Tibial nerve (tissue), 4 donors: ENCODE measurements around the gene TRMT1. TPM values are rescaled to one million over a fixed set of nuclear protein-coding genes. Genes with fewer than 3 reads are reported as not detected.

Experiments
- DNase-seq, 2 donors: peaks; one replicate each; pipeline ENCODE4 v3.0.0-alpha.2; 2019; ENCODE audit warnings: low spot score in 2 of 2
- H3K27ac ChIP-seq, 4 donors: fragments of 200-600 bp; sonication (generic) in 3 of 4; one replicate each; pipeline ENCODE4 v1.5.1; 2017 to 2019; ENCODE audit warnings: mild to moderate bottlenecking in 1 of 4
- H3K27me3 ChIP-seq, 2 donors: fragments of 200-600 bp; sonication (generic) in 1 of 2; one replicate each; pipeline versions ENCODE4 v1.5.1 to v1.6.0; 2017 to 2019
- H3K36me3 ChIP-seq, 3 donors: fragments of 200-600 bp; sonication (generic); one replicate each; pipeline ENCODE4 v1.5.1; 2018 to 2019
- H3K4me1 ChIP-seq, 4 donors: fragments of 200-600 bp; sonication (generic) in 3 of 4; one replicate each; pipeline ENCODE4 v1.5.1; 2017 to 2019
- H3K4me3 ChIP-seq, 4 donors: fragments of 200-600 bp; sonication (generic) in 3 of 4; one replicate each; pipeline ENCODE4 v1.5.1; 2017 to 2019; ENCODE audit warnings: mild to moderate bottlenecking in 1 of 4, moderate library complexity in 1 of 4
- H3K9me3 ChIP-seq, 4 donors: fragments of 200-600 bp; sonication (generic) in 3 of 4; one replicate each; pipeline ENCODE4 v1.5.1; 2017 to 2019
- CTCF ChIP-seq, 5 experiments: fragments of 200-600 bp in 3 of 5; fragments of 450-650 bp in 2 of 5; sonication (generic) in 3 of 5; IDR thresholded peaks; one replicate each; pipeline ENCODE4 v1.5.1; 2016 to 2019; ENCODE audit warnings: antibody characterized with exemption in 5 of 5, mild to moderate bottlenecking in 3 of 5, moderate library complexity in 2 of 5
- EP300 ChIP-seq, 2 donors: sonication (generic); formaldehyde crosslinking; IDR thresholded peaks; one replicate each; pipeline ENCODE4 v1.6.1; 2017; ENCODE audit warnings: antibody characterized with exemption in 2 of 2, mild to moderate bottlenecking in 1 of 2
- POLR2A ChIP-seq, 2 donors: fragments of 450-650 bp; IDR thresholded peaks; one replicate each; pipeline ENCODE4 v1.6.1; 2017; ENCODE audit warnings: antibody characterized with exemption in 2 of 2, mild to moderate bottlenecking in 2 of 2, moderate library complexity in 2 of 2
- WGBS, 2 donors: methylation state at CpG; one replicate each; pipeline ENCODE4 v1.1.5; 2018; 5-methylcytosine and 5-hydroxymethylcytosine counted together
- total RNA-seq, 4 donors: library from RNA; depleted of rRNA; stranded (reverse); fragments of >200 nt; gene quantifications; one replicate each; pipeline ENCODE4 v1.1.0, GENCODE V29; 2016

TRMT1 gene
- total RNA-seq, 4 donors from 2014 or later, result 38.4 to 92.7 (median 49.2) TPM

- peaks cover 0 to 2% (median 0%) of the 10 kb centered on the region in 4 donors for H3K4me1 ChIP-seq
- TF ChIP-seq CTCF (IDR thresholded peaks at IDR 0.05) (no peak), EP300 (IDR thresholded peaks at IDR 0.05) (no peak), POLR2A (IDR thresholded peaks at IDR 0.05) (no peak)
- no peaks in the 10 kb centered on the region for H3K27me3 ChIP-seq
- 91 to 93% methylated on average over 29 to 30 of the region's 30 CpGs for WGBS, 2 donors
- H3K4me3 ChIP-seq, result no peak overlapping the region
- no peak overlapping the region for H3K27ac ChIP-seq
- no peak for DNase-seq
- H3K9me3 ChIP-seq, result no peaks in the 10 kb centered on the region
- H3K36me3 ChIP-seq, result peaks cover 0 to 90% (median 5%) of the 10 kb centered on the region in 3 donors
These were observed 7.0 kb downstream of the TRMT1 start for GRCh38 chr19:13109361-13110098.

- 63 to 67% methylated on average over 29 of the region's 29 CpGs for WGBS, 2 donors
- H3K4me1 ChIP-seq, result peaks cover 0 to 47% (median 17%) of the 10 kb centered on the region in 4 donors
- peak overlapping the region in 2 of 4 donors; percentile 34 to 35 for H3K4me3 ChIP-seq
- peak in 1 of 5 experiments; percentile 17 for TF ChIP-seq CTCF (IDR thresholded peaks at IDR 0.05)
- no peak for TF ChIP-seq EP300 (IDR thresholded peaks at IDR 0.05)
- H3K36me3 ChIP-seq, result peaks cover 0 to 47% (median 0%) of the 10 kb centered on the region in 3 donors
- H3K9me3 ChIP-seq, result no peaks in the 10 kb centered on the region
- H3K27ac ChIP-seq, result peak overlapping the region in 3 of 4 donors; percentile 46 to 93 (median 81)
- DNase-seq, result no peak
- H3K27me3 ChIP-seq, result no peaks in the 10 kb centered on the region
These were observed 11.5 kb downstream of the TRMT1 start for GRCh38 chr19:13104848-13105711.

GRCh38 chr19:13104360-13104847 is 12.1 kb downstream of the TRMT1 start:
- peaks cover 0 to 40% (median 0%) of the 10 kb centered on the region in 3 donors for H3K36me3 ChIP-seq
- no peak for TF ChIP-seq POLR2A (IDR thresholded peaks at IDR 0.05)
- peak; percentile 19 to 86 for TF ChIP-seq EP300 (IDR thresholded peaks at IDR 0.05)
- TF ChIP-seq CTCF (IDR thresholded peaks at IDR 0.05), result peak; percentile 58 to 86 (median 76)
- peak overlapping the region in 3 of 4 donors; percentile 46 to 93 (median 81) for H3K27ac ChIP-seq
- DNase-seq, result no peak
- no peaks in the 10 kb centered on the region for H3K27me3 ChIP-seq
- WGBS, 2 donors, result 17 to 29% methylated on average over 12 to 31 of the region's 33 CpGs
- peaks cover 0 to 49% (median 20%) of the 10 kb centered on the region in 4 donors for H3K4me1 ChIP-seq
- H3K9me3 ChIP-seq, result no peaks in the 10 kb centered on the region
- peak overlapping the region in 2 of 4 donors; percentile 34 to 35 for H3K4me3 ChIP-seq

GRCh38 chr19:13103581-13104359 is 12.8 kb downstream of the TRMT1 start:
- no peak for DNase-seq
- Histone ChIP-seq H3K27me3 (no peaks in the 10 kb centered on the region), H3K4me3 (peak overlapping the region in 2 of 4 donors; percentile 34 to 35), H3K4me1 (peaks cover 0 to 53% (median 23%) of the 10 kb centered on the region in 4 donors), H3K36me3 (peaks cover 0 to 34% (median 0%) of the 10 kb centered on the region in 3 donors), H3K9me3 (no peaks in the 10 kb centered on the region), H3K27ac (peak overlapping the region in 3 of 4 donors; percentile 81 to 93 (median 88))
- 65 to 73% methylated on average over 12 to 13 of the region's 13 CpGs for WGBS, 2 donors
- TF ChIP-seq CTCF (IDR thresholded peaks at IDR 0.05) (no peak), POLR2A (IDR thresholded peaks at IDR 0.05) (no peak)
